HUDEP-2 (cell line): ENCODE data around the gene TIGD7.
"Not testable (repeated sequence)": the region's sequence is repeated elsewhere in the genome, so short reads cannot be mapped to it uniquely, and the experiment has no call there.

Experiments
- DNase-seq, 76 experiments: peaks; one replicate each; lab custom pipeline; 2025; ENCODE audit not compliant: unreplicated experiment in 76 of 76; lab: John Stamatoyannopoulos, UW

The TIGD7 gene

GRCh38 chr16:3282730-3283542, 22.3 kb downstream of the TIGD7 start, which contains the start of gene ZNF263:
Gene ZNF263, plus strand, starts transcription at chr16:3283491. Its CDS starts 328 bp downstream, at chr16:3283819.
- peak; percentile 49 to 97 (median 93) for DNase-seq

GRCh38 chr16:3282103-3282729, 23.0 kb downstream of the TIGD7 start:
- peak in 51 of 76 experiments; percentile 9 to 96 (median 64) for DNase-seq

GRCh38 chr16:3281222-3281820, 23.9 kb downstream of the TIGD7 start:
- DNase-seq, result no peak

GRCh38 chr16:3276679-3277078, 28.6 kb downstream of the TIGD7 start:
- no peak for DNase-seq

GRCh38 chr16:3274947-3275346, 30.3 kb downstream of the TIGD7 start:
- DNase-seq, result no peak

- DNase-seq, result no peak
These were observed 30.7 kb downstream of the TIGD7 start for GRCh38 chr16:3274490-3274889.

GRCh38 chr16:3271281-3271680, 33.9 kb downstream of the TIGD7 start:
- DNase-seq, result not testable (repeated sequence)

GRCh38 chr16:3270718-3271117, 34.5 kb downstream of the TIGD7 start:
- DNase-seq, result not testable (repeated sequence)

- no peak for DNase-seq
These were observed 36.9 kb downstream of the TIGD7 start for GRCh38 chr16:3268294-3268693.

- DNase-seq, result peak in 26 of 76 experiments; percentile 1 to 53 (median 16)
These were observed 38.2 kb downstream of the TIGD7 start for GRCh38 chr16:3266873-3267537.

GRCh38 chr16:3264137-3265036, 40.8 kb downstream of the TIGD7 start:
- peak; percentile 83 to 99 (median 97) for DNase-seq

GRCh38 chr16:3262517-3262916, 42.7 kb downstream of the TIGD7 start:
- no peak for DNase-seq

- no peak for DNase-seq
These were observed 45.4 kb downstream of the TIGD7 start for GRCh38 chr16:3259836-3260235.

GRCh38 chr16:3256866-3257465, 48.3 kb downstream of the TIGD7 start:
- no peak for DNase-seq

GRCh38 chr16:3256146-3256865, 48.9 kb downstream of the TIGD7 start, which contains the start of gene MEFV:
Gene MEFV, minus strand, starts transcription at chr16:3256633. Its CDS starts 46 bp downstream, at chr16:3256587.
- DNase-seq, result no peak

GRCh38 chr16:3254309-3254708, 50.9 kb downstream of the TIGD7 start:
- no peak for DNase-seq

- DNase-seq, result no peak
These were observed 52.3 kb downstream of the TIGD7 start for GRCh38 chr16:3252967-3253366.

- no peak for DNase-seq
These were observed 55.8 kb downstream of the TIGD7 start for GRCh38 chr16:3249451-3249850.

GRCh38 chr16:3249020-3249419, 56.2 kb downstream of the TIGD7 start:
- no peak for DNase-seq
